Measurements from ENCODE around the gene OXSR1.
"Not testable (repeated sequence)": the region's sequence is repeated elsewhere in the genome, so short reads cannot be mapped to it uniquely, and the experiment has no call there.

The OXSR1 gene

DNA sequence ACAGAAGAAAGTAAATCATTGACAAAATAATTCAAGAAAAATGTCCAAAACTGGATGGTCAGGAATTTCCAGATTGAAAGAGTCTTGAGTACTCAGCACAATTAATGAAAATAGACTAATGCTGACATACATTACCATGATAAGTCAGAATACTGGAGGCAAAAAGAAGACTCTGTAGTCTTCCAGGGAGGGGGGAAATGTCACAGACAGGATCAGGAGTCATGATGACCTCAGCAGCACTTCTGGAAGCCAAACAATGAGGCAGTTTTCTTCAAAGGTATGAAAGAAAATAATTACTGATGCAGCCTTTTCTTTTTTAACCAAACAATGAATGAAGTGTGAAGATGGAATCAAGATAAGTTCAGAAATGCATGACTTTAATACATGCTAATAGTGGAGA, 70.1 kb downstream of the OXSR1 start:
- Histone ChIP-seq H3K36me3 (ENCODE audit: control insufficient read depth in 1 of 2, insufficient read depth in 2 of 2, low read length in 2 of 2) (peaks cover 2 to 7% of the 10 kb centered on the region in 2 experiments), H3K27me3 (ENCODE audit: insufficient read depth, low read length) (no peaks in the 10 kb centered on the region), H2BK5ac (ENCODE audit: low read depth, low read length, poor library complexity) (no peak overlapping the region), H3K18ac (ENCODE audit: low read length) (no peak overlapping the region), H2AK5ac (ENCODE audit: low read length) (no peak overlapping the region), H3K9me3 (ENCODE audit: insufficient read depth, low read depth, low read length) (no peaks in the 10 kb centered on the region), H2BK120ac (ENCODE audit: insufficient read depth, low read length, poor library complexity) (no peak overlapping the region), H4K91ac (ENCODE audit: low read depth, low read length) (no peak overlapping the region), H3K23ac (ENCODE audit: low read length) (no peak overlapping the region), H3K9ac (ENCODE audit: low read length) (no peak overlapping the region), H2BK12ac (ENCODE audit: low read length) (no peak overlapping the region), H3K79me1 (ENCODE audit: low read length) (no peaks in the 10 kb centered on the region), H3K4me2 (ENCODE audit: low read length) (no peak overlapping the region), H2AFZ (ENCODE audit: insufficient read depth, low read length, poor library complexity) (no peak overlapping the region), H3K27ac (ENCODE audit: low read depth, low read length) (no peak overlapping the region), H4K12ac (ENCODE audit: low read depth, low read length) (no peak overlapping the region), H4K8ac (ENCODE audit: low read depth, low read length) (no peak overlapping the region), H3K14ac (ENCODE audit: low read length) (no peak overlapping the region), H3K4me1 (ENCODE audit: control insufficient read depth in 1 of 2, insufficient read depth in 2 of 2, low read length in 2 of 2) (no peaks in the 10 kb centered on the region), H3K4ac (ENCODE audit: low read depth, low read length) (no peak overlapping the region), H3K79me2 (ENCODE audit: control insufficient read depth, insufficient read depth, low read length, poor library complexity) (no peaks in the 10 kb centered on the region), H3K4me3 (ENCODE audit: low read depth, low read length) (no peak overlapping the region)
- peak in 1 of 2 donors; percentile 23 for DNase-seq

DNA sequence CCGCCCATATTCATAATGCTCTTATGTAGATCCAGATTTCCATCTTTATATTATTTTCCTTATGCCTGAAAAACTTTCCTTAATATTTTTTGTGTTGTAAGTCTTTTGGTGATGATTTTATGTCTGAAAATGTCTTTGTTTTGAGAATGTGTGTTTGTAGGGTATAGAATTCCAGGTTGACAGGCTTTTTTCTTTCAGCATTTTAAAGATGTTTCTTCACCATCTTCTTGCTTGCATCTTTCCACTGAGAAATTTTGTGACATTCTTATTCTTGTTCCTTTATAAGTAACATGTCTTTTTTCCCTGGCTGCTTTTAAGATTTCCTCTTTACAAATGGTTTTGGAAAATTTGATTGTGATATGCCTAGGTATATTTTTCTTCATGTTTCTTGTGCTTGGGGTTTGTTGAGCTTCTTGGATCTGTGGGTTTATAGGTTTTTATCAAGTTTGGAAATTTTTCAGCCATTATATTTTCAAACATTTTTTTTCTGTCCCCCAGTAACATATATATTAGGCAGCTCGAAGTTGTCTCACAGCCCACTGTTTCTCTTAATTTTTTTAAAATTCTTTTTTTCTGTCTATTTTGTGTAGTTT, 73.2 kb downstream of the OXSR1 start:
- H4K12ac ChIP-seq (ENCODE audit: low read depth, low read length): no peak overlapping the region
- no peaks in the 10 kb centered on the region for H3K27me3 ChIP-seq (ENCODE audit: insufficient read depth, low read length)
- no peak overlapping the region for H4K8ac ChIP-seq (ENCODE audit: low read depth, low read length)
- H2AK5ac ChIP-seq (ENCODE audit: low read length): no peak overlapping the region
- no peak overlapping the region for H3K9ac ChIP-seq (ENCODE audit: low read length)
- H2AFZ ChIP-seq (ENCODE audit: insufficient read depth, low read length, poor library complexity): no peak overlapping the region
- H3K79me1 ChIP-seq (ENCODE audit: low read length): no peaks in the 10 kb centered on the region
- no peak overlapping the region for H2BK12ac ChIP-seq (ENCODE audit: low read length)
- H3K27ac ChIP-seq (ENCODE audit: low read depth, low read length): no peak overlapping the region
- no peak overlapping the region for H3K23ac ChIP-seq (ENCODE audit: low read length)
- no peaks in the 10 kb centered on the region for H3K4me1 ChIP-seq (ENCODE audit: control insufficient read depth in 1 of 2, insufficient read depth in 2 of 2, low read length in 2 of 2)
- H3K79me2 ChIP-seq (ENCODE audit: control insufficient read depth, insufficient read depth, low read length, poor library complexity): no peaks in the 10 kb centered on the region
- no peak overlapping the region for H2BK5ac ChIP-seq (ENCODE audit: low read depth, low read length, poor library complexity)
- no peak overlapping the region for H3K14ac ChIP-seq (ENCODE audit: low read length)
- H2BK120ac ChIP-seq (ENCODE audit: insufficient read depth, low read length, poor library complexity): no peak overlapping the region
- H3K4ac ChIP-seq (ENCODE audit: low read depth, low read length): no peak overlapping the region
- no peak overlapping the region for H4K91ac ChIP-seq (ENCODE audit: low read depth, low read length)
- DNase-seq: no peak
- H3K4me2 ChIP-seq (ENCODE audit: low read length): no peak overlapping the region
- no peak overlapping the region for H3K18ac ChIP-seq (ENCODE audit: low read length)
- no peak overlapping the region for H3K4me3 ChIP-seq (ENCODE audit: low read depth, low read length)
- H3K9me3 ChIP-seq (ENCODE audit: insufficient read depth, low read depth, low read length): no peaks in the 10 kb centered on the region
- peaks cover 2 to 3% of the 10 kb centered on the region in 2 experiments for H3K36me3 ChIP-seq (ENCODE audit: control insufficient read depth in 1 of 2, insufficient read depth in 2 of 2, low read length in 2 of 2)
- no CpG with 5 or more reads among the region's 2 CpGs for WGBS (ENCODE audit: extremely low coverage, insufficient coverage, insufficient read length)

DNA sequence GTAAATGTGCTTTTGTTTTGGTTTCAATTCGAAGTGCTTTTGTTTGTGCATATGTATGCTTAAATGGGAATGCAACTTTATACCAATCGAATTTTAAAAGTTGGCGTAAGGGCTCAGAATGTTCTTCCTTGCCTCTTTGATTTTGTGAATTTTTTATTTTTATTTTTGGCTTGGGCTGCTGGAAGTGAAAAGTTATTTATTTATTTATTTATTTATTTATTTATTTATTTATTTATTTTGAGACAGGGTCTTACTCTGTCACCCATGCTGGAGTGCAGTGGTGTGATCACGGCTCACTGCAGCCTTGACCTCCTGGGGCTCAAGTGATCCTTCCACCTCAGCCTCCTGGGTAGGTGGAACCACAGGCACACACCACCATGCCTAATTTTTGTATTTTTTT, 77.5 kb downstream of the OXSR1 start:
- not testable (repeated sequence) for H3K4me3 ChIP-seq (ENCODE audit: low read depth, low read length)

DNA sequence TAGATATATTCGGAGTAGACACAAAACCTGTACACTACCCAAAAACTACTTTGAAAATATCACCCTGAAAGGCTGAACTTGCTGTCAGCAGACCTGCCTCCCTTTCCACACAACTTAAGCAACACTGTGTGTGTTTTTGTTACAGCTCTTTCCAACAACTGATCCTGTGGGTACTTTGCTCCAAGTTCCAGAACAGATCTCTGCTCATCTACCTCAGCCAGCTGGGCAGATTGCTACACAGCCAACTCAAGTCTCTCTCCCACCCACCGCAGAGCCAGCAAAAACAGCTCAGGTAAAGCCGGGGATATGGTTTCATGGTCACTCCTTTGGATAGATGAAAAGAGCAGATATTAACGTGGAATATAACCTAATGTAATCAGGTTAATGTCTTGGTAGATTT, 80.6 kb downstream of the OXSR1 start:
- no peak for DNase-seq
- Histone ChIP-seq H2BK12ac (ENCODE audit: low read length) (no peak overlapping the region), H3K27me3 (ENCODE audit: insufficient read depth, low read length) (no peaks in the 10 kb centered on the region), H4K12ac (ENCODE audit: low read depth, low read length) (no peak overlapping the region), H3K4me2 (ENCODE audit: low read length) (no peak overlapping the region), H3K4ac (ENCODE audit: low read depth, low read length) (no peak overlapping the region), H3K23ac (ENCODE audit: low read length) (no peak overlapping the region), H3K9me3 (ENCODE audit: insufficient read depth, low read depth, low read length) (no peaks in the 10 kb centered on the region), H3K36me3 (ENCODE audit: control insufficient read depth in 1 of 2, insufficient read depth in 2 of 2, low read length in 2 of 2) (peaks cover 2 to 5% of the 10 kb centered on the region in 2 experiments), H3K18ac (ENCODE audit: low read length) (no peak overlapping the region), H3K4me3 (ENCODE audit: low read depth, low read length) (no peak overlapping the region), H3K9ac (ENCODE audit: low read length) (no peak overlapping the region), H2BK5ac (ENCODE audit: low read depth, low read length, poor library complexity) (no peak overlapping the region), H2BK120ac (ENCODE audit: insufficient read depth, low read length, poor library complexity) (no peak overlapping the region), H2AFZ (ENCODE audit: insufficient read depth, low read length, poor library complexity) (no peak overlapping the region), H4K8ac (ENCODE audit: low read depth, low read length) (no peak overlapping the region), H3K4me1 (ENCODE audit: control insufficient read depth in 1 of 2, insufficient read depth in 2 of 2, low read length in 2 of 2) (no peaks in the 10 kb centered on the region), H2AK5ac (ENCODE audit: low read length) (no peak overlapping the region), H4K91ac (ENCODE audit: low read depth, low read length) (no peak overlapping the region), H3K79me2 (ENCODE audit: control insufficient read depth, insufficient read depth, low read length, poor library complexity) (no peaks in the 10 kb centered on the region), H3K27ac (ENCODE audit: low read depth, low read length) (no peak overlapping the region), H3K79me1 (ENCODE audit: low read length) (no peaks in the 10 kb centered on the region), H3K14ac (ENCODE audit: low read length) (no peak overlapping the region)
- WGBS (ENCODE audit: extremely low coverage, insufficient coverage, insufficient read length): no CpG with 5 or more reads among the region's 4 CpGs

More for the DNA sequence above, 77.5 kb downstream of the OXSR1 start:
- H3K4ac ChIP-seq (ENCODE audit: low read depth, low read length); H3K9ac ChIP-seq (ENCODE audit: low read length); H2AK5ac ChIP-seq (ENCODE audit: low read length); H3K9me3 ChIP-seq (ENCODE audit: insufficient read depth, low read depth, low read length); H3K27me3 ChIP-seq (ENCODE audit: insufficient read depth, low read length); H3K79me1 ChIP-seq (ENCODE audit: low read length); DNase-seq; H4K12ac ChIP-seq (ENCODE audit: low read depth, low read length); H3K14ac ChIP-seq (ENCODE audit: low read length); H3K27ac ChIP-seq (ENCODE audit: low read depth, low read length); H4K91ac ChIP-seq (ENCODE audit: low read depth, low read length); H2BK120ac ChIP-seq (ENCODE audit: insufficient read depth, low read length, poor library complexity); H4K8ac ChIP-seq (ENCODE audit: low read depth, low read length); H3K18ac ChIP-seq (ENCODE audit: low read length); H3K4me2 ChIP-seq (ENCODE audit: low read length); H3K4me1 ChIP-seq (ENCODE audit: control insufficient read depth in 1 of 2, insufficient read depth in 2 of 2, low read length in 2 of 2); H2BK12ac ChIP-seq (ENCODE audit: low read length); H2AFZ ChIP-seq (ENCODE audit: insufficient read depth, low read length, poor library complexity); H3K79me2 ChIP-seq (ENCODE audit: control insufficient read depth, insufficient read depth, low read length, poor library complexity); H3K36me3 ChIP-seq (ENCODE audit: control insufficient read depth in 1 of 2, insufficient read depth in 2 of 2, low read length in 2 of 2); H2BK5ac ChIP-seq (ENCODE audit: low read depth, low read length, poor library complexity); H3K23ac ChIP-seq (ENCODE audit: low read length): not testable (repeated sequence)
- no CpG with 5 or more reads among the region's 4 CpGs for WGBS (ENCODE audit: extremely low coverage, insufficient coverage, insufficient read length)

Measured in trophoblast cell (in vitro differentiated cells and primary cell).